Aorta (tissue), 5 donors: Measurements from ENCODE around the gene SHROOM3. TPM values are rescaled to one million over a fixed set of nuclear protein-coding genes. Genes with fewer than 3 reads are reported as not detected.
A peak's percentile ranks its signal among the peaks of the same experiment; 100 is the strongest.

Experiments
- ATAC-seq: fragments of 200-7000 bp; cut with Tn5 transposase; one replicate; pipeline ENCODE4 v1.9.1; 2022; ENCODE audit warnings: moderate library complexity; ENCODE audit not compliant: low FRiP score
- DNase-seq, 2 donors: peaks; one replicate each; pipeline ENCODE4 v3.0.0-alpha.2; 2020
- H3K27ac ChIP-seq, 2 donors: one replicate each; pipeline ENCODE4 v1.5.1; 2013; ENCODE audit warnings: low read length in 2 of 2, mild to moderate bottlenecking in 2 of 2, moderate library complexity in 2 of 2, control low read depth in 1 of 2, inconsistent platforms in 1 of 2, low read depth in 1 of 2
- H3K27me3 ChIP-seq, 2 donors: one replicate each; pipeline ENCODE4 v1.6.1; 2013; ENCODE audit warnings: control low read depth in 1 of 2, low read length in 1 of 2, mild to moderate bottlenecking in 1 of 2, moderate library complexity in 1 of 2; ENCODE audit not compliant: insufficient read depth in 2 of 2, control insufficient read depth in 1 of 2
- H3K36me3 ChIP-seq, 2 donors: one replicate each; pipeline ENCODE4 v1.6.1; 2013; ENCODE audit warnings: control low read depth in 1 of 2, low read length in 1 of 2, mild to moderate bottlenecking in 1 of 2; ENCODE audit not compliant: insufficient read depth in 2 of 2, control insufficient read depth in 1 of 2
- H3K4me1 ChIP-seq, 2 donors: one replicate each; pipeline ENCODE4 v1.6.1; 2013; ENCODE audit warnings: low read length in 2 of 2, control low read depth in 1 of 2, mild to moderate bottlenecking in 1 of 2, moderate library complexity in 1 of 2; ENCODE audit not compliant: insufficient read depth in 2 of 2, control insufficient read depth in 1 of 2
- H3K4me3 ChIP-seq, 2 donors: one replicate each; pipeline ENCODE4 v1.5.1; 2013; ENCODE audit warnings: low read length in 2 of 2, control low read depth in 1 of 2, mild to moderate bottlenecking in 1 of 2
- H3K9me3 ChIP-seq: one replicate; pipeline ENCODE4 v1.6.1; 2013; ENCODE audit warnings: mild to moderate bottlenecking, low read length; ENCODE audit not compliant: control insufficient read depth
- WGBS, 2 donors: extraction: QIAGEN DNeasy Blood & Tissue Kit; methylation state at CpG; one replicate each; pipeline ENCODE4 v1.1.7; 2013; 5-methylcytosine and 5-hydroxymethylcytosine counted together
- intact Hi-C, 2 donors: fragments of 100-400 bp; cut with DNase I; formaldehyde crosslinking; loops; one replicate each; pipeline versions ENCODE4 v1.14.2 to v1.15.0; 2022
- polyA plus RNA-seq, 2 donors: library from polyadenylated mRNA; stranded (reverse); fragments of 200-250 nt; gene quantifications; one replicate each; pipeline ENCODE4 v1.2.3, GENCODE V29; 2013
- total RNA-seq, 2 donors: library from RNA; stranded (reverse); fragmentation: NEBNext Ultra II Directional; extraction: Animal tissue kit (Norgen Biotek cat#: 25700); gene quantifications; one replicate each; pipeline ENCODE4 v1.2.1, GENCODE V29; 2021
- donor health status: healthy with polysubstance abuse.
- donor health status: Bipolar disorder and iron deficiency.
- donor health status: DM: no; HTN: no; CAD: no.
- donor health status: DM: no; HTN: no; CAD: no.
- donor health status: DM: yes; HTN: yes; CAD: no.

Gene SHROOM3
- total and polyA plus RNA-seq, 4 donors: 14.1 to 173 (median 32.8) TPM

GRCh38 chr4:76623217-76624045, 188.4 kb downstream of the SHROOM3 start:
- ATAC-seq (no peak), DNase-seq (no peak)
- H3K27ac ChIP-seq: peak overlapping the region; percentile 81 to 96
- no peaks in the 10 kb centered on the region for H3K9me3 ChIP-seq
- peaks cover 3 to 16% of the 10 kb centered on the region in 2 donors for H3K4me1 ChIP-seq
- no peaks in the 10 kb centered on the region for H3K27me3 ChIP-seq
- no peak overlapping the region for H3K4me3 ChIP-seq
- no peaks in the 10 kb centered on the region for H3K36me3 ChIP-seq
- 5 to 9% methylated on average over 4 of the region's 4 CpGs for WGBS, 2 donors
- intact Hi-C loops: no loop called here

DNA sequence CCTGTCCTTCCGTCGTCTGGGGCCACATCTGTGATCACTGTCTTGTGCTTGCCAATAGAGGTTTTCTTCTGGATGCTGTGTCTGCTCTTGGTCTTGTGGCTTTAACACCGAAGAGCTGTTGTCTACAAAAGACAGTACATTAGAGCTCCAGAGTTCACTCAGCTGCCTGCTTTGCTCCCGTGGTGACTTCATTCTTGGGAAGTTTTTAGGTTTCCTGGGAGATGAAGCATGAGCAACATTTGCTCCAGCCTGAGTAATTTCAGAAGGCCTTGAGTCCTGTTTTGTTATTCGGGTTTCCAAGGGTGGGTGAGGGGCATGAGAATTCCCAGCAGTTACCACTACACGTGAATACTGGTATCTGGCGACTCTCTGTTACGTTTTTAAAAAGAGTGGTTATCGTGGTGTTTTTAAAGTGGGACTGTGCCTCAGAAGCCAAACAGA, 189.2 kb downstream of the SHROOM3 start:
- peak; percentile 78 to 80 for DNase-seq
- no peak overlapping the region for H3K4me3 ChIP-seq
- H3K9me3 ChIP-seq: no peaks in the 10 kb centered on the region
- peak overlapping the region in 1 of 2 donors; percentile 100 for H3K27ac ChIP-seq
- peaks cover 3 to 16% of the 10 kb centered on the region in 2 donors for H3K4me1 ChIP-seq
- intact Hi-C loops: no loop called here
- peak; percentile 87 for ATAC-seq
- 2 to 8% methylated on average over 9 of the region's 9 CpGs for WGBS, 2 donors
- H3K27me3 ChIP-seq: no peaks in the 10 kb centered on the region
- H3K36me3 ChIP-seq: no peaks in the 10 kb centered on the region

DNA sequence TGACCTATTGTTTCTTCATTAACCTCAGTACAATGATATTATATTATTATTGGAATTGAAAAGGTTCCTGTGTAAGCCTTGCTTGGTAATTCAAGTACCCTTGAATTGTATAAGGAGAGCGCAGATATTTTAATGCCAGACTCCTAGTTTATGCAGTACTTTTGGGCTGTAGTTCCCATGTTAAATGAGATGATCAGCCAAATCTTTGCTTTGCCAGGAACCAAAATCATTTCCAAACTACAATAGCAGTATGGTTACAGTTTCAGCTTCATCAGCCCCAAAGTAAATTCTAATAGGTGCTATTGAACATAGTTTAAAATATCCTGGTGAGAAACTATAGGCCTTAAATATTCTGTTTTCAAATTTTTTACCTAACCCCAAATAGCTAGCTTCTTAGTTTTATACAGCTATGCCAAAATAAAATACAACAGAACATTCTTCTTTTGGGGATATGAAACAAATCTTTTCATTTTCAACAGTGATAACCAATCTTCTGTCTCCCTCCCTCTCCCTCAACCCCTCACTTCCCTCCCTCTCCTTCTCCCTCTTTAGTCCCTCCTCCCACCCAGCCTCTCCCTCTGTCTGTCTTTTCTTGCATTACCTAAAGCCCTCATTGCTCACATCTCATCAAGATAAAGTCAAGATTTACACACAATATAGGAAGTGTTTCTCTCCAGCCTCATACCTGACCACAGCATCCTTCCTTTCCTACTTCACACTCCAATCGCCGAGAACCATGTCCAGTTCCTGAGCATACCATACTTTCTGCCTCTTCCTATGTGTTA, 190.1 kb downstream of the SHROOM3 start:
- DNase-seq (no peak), ATAC-seq (no peak)
- Histone ChIP-seq H3K9me3 (no peaks in the 10 kb centered on the region), H3K27me3 (no peaks in the 10 kb centered on the region), H3K4me3 (no peak overlapping the region), H3K27ac (peak overlapping the region; percentile 99), H3K36me3 (peaks cover 0 to 4% of the 10 kb centered on the region in 2 donors), H3K4me1 (peaks cover 3 to 18% of the 10 kb centered on the region in 2 donors)
- intact Hi-C loops: no loop called here
- WGBS, 2 donors: 62 to 66% methylated on average over 3 of the region's 3 CpGs

- 85 to 92% methylated on average over 5 of the region's 5 CpGs for WGBS, 2 donors
- peaks cover 0 to 5% of the 10 kb centered on the region in 2 donors for H3K36me3 ChIP-seq
- no peaks in the 10 kb centered on the region for H3K9me3 ChIP-seq
- no peak for DNase-seq
- no peak for ATAC-seq
- H3K4me1 ChIP-seq: peaks cover 0 to 7% of the 10 kb centered on the region in 2 donors
- peak overlapping the region; percentile 36 to 88 for H3K27ac ChIP-seq
- intact Hi-C loops: no loop called here
- H3K27me3 ChIP-seq: no peaks in the 10 kb centered on the region
- no peak overlapping the region for H3K4me3 ChIP-seq
These were observed 191.8 kb downstream of the SHROOM3 start for GRCh38 chr4:76626686-76627465.

DNA sequence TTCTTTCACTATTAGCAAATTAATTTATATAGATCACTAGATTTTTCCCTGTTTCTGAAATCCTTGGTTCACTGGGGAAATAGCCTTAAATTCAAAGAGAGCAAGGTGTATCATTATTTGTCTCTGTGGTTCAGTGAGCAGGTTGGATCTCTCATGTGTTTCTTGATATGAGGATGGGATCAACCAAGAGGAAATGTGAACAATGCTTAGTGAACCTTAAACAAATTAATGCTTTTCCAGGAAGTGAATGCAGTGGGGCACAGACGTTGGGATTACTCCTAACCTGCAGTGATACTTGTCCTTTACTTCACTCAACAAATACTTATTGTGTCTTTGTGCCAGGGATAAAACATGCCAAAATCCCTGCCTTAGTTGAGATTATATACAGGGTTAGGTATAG, 193.2 kb downstream of the SHROOM3 start:
- no peak for ATAC-seq
- H3K9me3 ChIP-seq: no peaks in the 10 kb centered on the region
- H3K4me1 ChIP-seq: peaks cover 0 to 10% of the 10 kb centered on the region in 2 donors
- no peak overlapping the region for H3K4me3 ChIP-seq
- H3K36me3 ChIP-seq: peaks cover 3 to 5% of the 10 kb centered on the region in 2 donors
- H3K27me3 ChIP-seq: no peaks in the 10 kb centered on the region
- H3K27ac ChIP-seq: no peak overlapping the region
- WGBS, 2 donors: 8 to 29% methylated on average over 1 of the region's 1 CpG
- intact Hi-C loops: no loop called here
- no peak for DNase-seq

GRCh38 chr4:76630741-76631140, 195.7 kb downstream of the SHROOM3 start:
- ATAC-seq: no peak
- WGBS, 2 donors: 96 to 98% methylated on average over 1 of the region's 1 CpG
- Histone ChIP-seq H3K4me3 (no peak overlapping the region), H3K9me3 (no peaks in the 10 kb centered on the region), H3K4me1 (peaks cover 7 to 15% of the 10 kb centered on the region in 2 donors), H3K27me3 (no peaks in the 10 kb centered on the region), H3K36me3 (peaks cover 3 to 5% of the 10 kb centered on the region in 2 donors), H3K27ac (no peak overlapping the region)
- intact Hi-C loops: no loop called here
- no peak for DNase-seq

- Histone ChIP-seq H3K4me3 (no peak overlapping the region), H3K36me3 (peaks cover 3 to 5% of the 10 kb centered on the region in 2 donors), H3K27ac (no peak overlapping the region), H3K9me3 (no peaks in the 10 kb centered on the region), H3K4me1 (peaks cover 12 to 20% of the 10 kb centered on the region in 2 donors), H3K27me3 (no peaks in the 10 kb centered on the region)
- intact Hi-C loops: no loop called here
- 4% methylated on average over 3 of the region's 3 CpGs for WGBS, 2 donors
- DNase-seq (no peak), ATAC-seq (no peak)
These were observed 199.2 kb downstream of the SHROOM3 start for GRCh38 chr4:76634220-76634619.

DNA sequence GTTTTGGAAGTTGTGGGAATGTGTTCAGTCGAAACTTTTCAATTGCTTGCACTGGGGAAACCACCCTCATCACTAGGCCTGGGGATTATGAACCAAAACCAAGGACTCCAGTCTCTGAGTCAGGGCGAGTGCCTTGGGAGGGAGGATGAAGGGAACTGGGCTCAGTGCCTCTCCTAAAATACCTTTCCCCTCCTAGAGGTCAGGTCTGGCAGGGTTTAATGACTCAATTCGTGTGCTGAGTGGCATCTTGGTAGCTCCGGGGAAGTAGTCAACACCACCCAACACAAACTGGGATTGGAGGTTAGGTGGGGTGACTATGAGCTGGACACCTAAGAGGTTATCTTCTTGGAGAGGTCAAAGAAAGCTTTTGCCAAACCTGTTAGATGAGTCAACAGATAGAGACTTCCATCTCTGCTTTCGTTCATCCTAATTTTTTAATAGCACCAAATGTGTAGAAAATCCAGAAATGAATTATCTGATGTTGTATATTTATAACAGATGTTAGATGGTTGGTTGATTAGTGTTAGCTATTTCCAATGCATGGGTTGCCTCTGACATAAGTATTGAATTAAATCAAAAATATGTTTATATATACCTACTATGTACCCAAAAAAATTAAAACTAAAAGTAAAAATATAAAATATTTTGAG, 202.8 kb downstream of the SHROOM3 start:
- intact Hi-C loops: no loop called here
- Histone ChIP-seq H3K4me3 (no peak overlapping the region), H3K36me3 (no peaks in the 10 kb centered on the region), H3K4me1 (peaks cover 16 to 20% of the 10 kb centered on the region in 2 donors), H3K9me3 (no peaks in the 10 kb centered on the region), H3K27ac (peak overlapping the region; percentile 32 to 86), H3K27me3 (no peaks in the 10 kb centered on the region)
- WGBS, 2 donors: 20 to 23% methylated on average over 5 of the region's 5 CpGs
- ATAC-seq: peak; percentile 40
- DNase-seq: peak in 1 of 2 donors; percentile 60
